Glomerular visceral epithelial cell (primary cell): Measurements from ENCODE around the gene GMDS.

Experiments
- DNase-seq: peaks from one replicate; pipeline ENCODE4 v3.0.0-alpha.2; 2016; ENCODE audit errors: extremely low spot score

The GMDS gene

GRCh38 chr6:2035826-2036709, 209.3 kb downstream of the GMDS start:
- no peak for DNase-seq

- peak; percentile 7 for DNase-seq
Observed at GRCh38 chr6:2035046-2035445, 210.4 kb downstream of the GMDS start.

- DNase-seq = no peak
Observed at GRCh38 chr6:2034256-2034655, 211.1 kb downstream of the GMDS start.

GRCh38 chr6:2033544-2033943, 211.9 kb downstream of the GMDS start:
- DNase-seq = no peak

GRCh38 chr6:2030682-2031244, 214.6 kb downstream of the GMDS start:
- no peak for DNase-seq

GRCh38 chr6:2029952-2030351, 215.5 kb downstream of the GMDS start:
- DNase-seq = no peak

GRCh38 chr6:2029130-2029794, 216.1 kb downstream of the GMDS start:
- no peak for DNase-seq

GRCh38 chr6:2028457-2029038, 216.9 kb downstream of the GMDS start:
- DNase-seq = no peak

GRCh38 chr6:2026133-2026532, 219.3 kb downstream of the GMDS start:
- DNase-seq = peak; percentile 66

- DNase-seq = peak; percentile 49
Observed at GRCh38 chr6:2021713-2022125, 223.7 kb downstream of the GMDS start.

GRCh38 chr6:2020909-2021308, 224.5 kb downstream of the GMDS start:
- DNase-seq = peak; percentile 26

- no peak for DNase-seq
Observed at GRCh38 chr6:2019051-2019450, 226.4 kb downstream of the GMDS start.

- no peak for DNase-seq
Observed at GRCh38 chr6:2016040-2016439, 229.4 kb downstream of the GMDS start.

GRCh38 chr6:2008383-2008976, 236.9 kb downstream of the GMDS start:
- DNase-seq = no peak

GRCh38 chr6:2007165-2007564, 238.2 kb downstream of the GMDS start:
- no peak for DNase-seq

- no peak for DNase-seq
Observed at GRCh38 chr6:2004888-2005287, 240.5 kb downstream of the GMDS start.

GRCh38 chr6:2000962-2001361, 244.4 kb downstream of the GMDS start:
- no peak for DNase-seq

- DNase-seq = no peak
Observed at GRCh38 chr6:1997702-1998101, 247.7 kb downstream of the GMDS start.

- DNase-seq = peak; percentile 14
Observed at GRCh38 chr6:1995636-1996035, 249.8 kb downstream of the GMDS start.

- peak; percentile 53 for DNase-seq
Observed at GRCh38 chr6:1993042-1993441, 252.4 kb downstream of the GMDS start.

GRCh38 chr6:1991332-1991878, 254.0 kb downstream of the GMDS start:
- DNase-seq = no peak

GRCh38 chr6:1988843-1989242, 256.6 kb downstream of the GMDS start:
- DNase-seq = no peak
